Mesenteric fat pad (tissue), 1 donor: ENCODE data around the gene BACE2. TPM values are rescaled to one million over a fixed set of nuclear protein-coding genes. Genes with fewer than 3 reads are reported as not detected.
"Not testable (repeated sequence)": the region's sequence is repeated elsewhere in the genome, so short reads cannot be mapped to it uniquely, and the experiment has no call there.

Source experiments
- DNase-seq: peaks from one replicate; pipeline ENCODE4 v3.0.0-alpha.2; 2020; ENCODE audit warnings: low spot score
- total RNA-seq: library from RNA; stranded (reverse); fragmentation: NEBNext Ultra II Directional; extraction: Animal tissue kit (Norgen Biotek cat#: 25700); gene quantifications from one replicate; pipeline ENCODE4 v1.2.1, GENCODE V29; 2021
- donor health status: DM: yes; HTN: yes; CAD: no.

BACE2 gene
- total RNA-seq, 1 donor from 2014 or later, result 25.8 TPM

GRCh38 chr21:41260428-41260827, 92.5 kb downstream of the BACE2 start:
- no peak for DNase-seq

GRCh38 chr21:41267346-41267745, 99.4 kb downstream of the BACE2 start:
- no peak for DNase-seq

GRCh38 chr21:41269535-41269934, 101.6 kb downstream of the BACE2 start:
- no peak for DNase-seq

GRCh38 chr21:41277196-41277595, 109.2 kb downstream of the BACE2 start:
- no peak for DNase-seq

GRCh38 chr21:41277846-41278245, 109.9 kb downstream of the BACE2 start:
- no peak for DNase-seq

GRCh38 chr21:41280115-41280919, 112.4 kb downstream of the BACE2 start:
- DNase-seq, result no peak

- no peak for DNase-seq
Observed at GRCh38 chr21:41282412-41282811, 114.5 kb downstream of the BACE2 start.

- DNase-seq, result no peak
Observed at GRCh38 chr21:41283211-41283818, 115.4 kb downstream of the BACE2 start.

- DNase-seq, result no peak
Observed at GRCh38 chr21:41289431-41289830, 121.5 kb downstream of the BACE2 start.

- DNase-seq, result no peak
Observed at GRCh38 chr21:41290106-41290799, 122.3 kb downstream of the BACE2 start.

- no peak for DNase-seq
Observed at GRCh38 chr21:41294548-41295231, 126.7 kb downstream of the BACE2 start.

GRCh38 chr21:41295721-41296254, 127.8 kb downstream of the BACE2 start:
- DNase-seq, result no peak

GRCh38 chr21:41302976-41303375, 135.0 kb downstream of the BACE2 start:
- no peak for DNase-seq

GRCh38 chr21:41304068-41304720, 136.2 kb downstream of the BACE2 start:
- DNase-seq, result no peak

GRCh38 chr21:41307219-41307618, 139.3 kb downstream of the BACE2 start:
- no peak for DNase-seq

- DNase-seq, result not testable (repeated sequence)
Observed at GRCh38 chr21:41313285-41314164, 145.6 kb downstream of the BACE2 start.

GRCh38 chr21:41315726-41316125, 147.8 kb downstream of the BACE2 start:
- no peak for DNase-seq

- no peak for DNase-seq
Observed at GRCh38 chr21:41316200-41317062, 148.5 kb downstream of the BACE2 start, which contains the start of gene FAM3B. TSS of gene FAM3B (plus strand) at chr21:41316801. CDS start at chr21:41316880, 79 bp downstream.

GRCh38 chr21:41317063-41317392, 149.1 kb downstream of the BACE2 start:
- DNase-seq, result no peak
